Cardiac muscle cell (in vitro differentiated cells and primary cell): ENCODE data around the gene APBB2. TPM values are rescaled to one million over a fixed set of nuclear protein-coding genes. Genes with fewer than 3 reads are reported as not detected.

Source experiments
- DNase-seq, 2 donors: peaks; one replicate each; pipeline versions ENCODE4 v3.0.0 to v3.0.0-alpha.2; 2010 to 2017; ENCODE audit warnings: low read depth in 1 of 2, low spot score in 1 of 2
- H3K27ac ChIP-seq: fragments of 200-600 bp; sonication (generic); 2 replicates; pipeline ENCODE4 v1.5.1; 2016
- H3K27me3 ChIP-seq: fragments of 200-600 bp; sonication (generic); 2 replicates; pipeline ENCODE4 v1.6.0; 2016; ENCODE audit warnings: control low read depth
- H3K36me3 ChIP-seq: fragments of 200-600 bp; sonication (generic); 2 replicates; pipeline ENCODE4 v1.5.1; 2016; ENCODE audit warnings: control low read depth
- H3K4me1 ChIP-seq: fragments of 200-600 bp; sonication (generic); 2 replicates; pipeline ENCODE4 v1.8.1; 2017; ENCODE audit warnings: low read depth, mild to moderate bottlenecking, mixed run types
- H3K4me3 ChIP-seq: fragments of 200-600 bp; sonication (generic); 2 replicates; pipeline ENCODE4 v1.5.1; 2016; ENCODE audit warnings: mild to moderate bottlenecking
- H3K9me3 ChIP-seq: fragments of 200-600 bp; sonication (generic); 2 replicates; pipeline ENCODE4 v1.5.1; 2017; ENCODE audit warnings: low read depth, mild to moderate bottlenecking, control low read depth
- polyA plus RNA-seq: library from polyadenylated mRNA; unstranded; fragments of >200 nt; fragmentation: Nextera tagmentation; extraction: Ambion mirVana; gene quantifications from 2 replicates; pipeline ENCODE4 v1.2.1, GENCODE V29; 2016
- total RNA-seq: library from RNA; depleted of rRNA; stranded (reverse); fragments of >200 nt; gene quantifications from 2 replicates; pipeline ENCODE4 v1.2.3, GENCODE V29; 2016
- TF ChIP-seq, protein P1 (sequence below): IDR thresholded peaks from 2 replicates; pipeline ENCODE4 v1.5.1; 2012; ENCODE audit warnings: low read depth, mild to moderate bottlenecking, low read length

The APBB2 gene
- total and polyA plus RNA-seq, 2 experiments from 2014 or later, result 4.6 to 14.9 TPM

DNA sequence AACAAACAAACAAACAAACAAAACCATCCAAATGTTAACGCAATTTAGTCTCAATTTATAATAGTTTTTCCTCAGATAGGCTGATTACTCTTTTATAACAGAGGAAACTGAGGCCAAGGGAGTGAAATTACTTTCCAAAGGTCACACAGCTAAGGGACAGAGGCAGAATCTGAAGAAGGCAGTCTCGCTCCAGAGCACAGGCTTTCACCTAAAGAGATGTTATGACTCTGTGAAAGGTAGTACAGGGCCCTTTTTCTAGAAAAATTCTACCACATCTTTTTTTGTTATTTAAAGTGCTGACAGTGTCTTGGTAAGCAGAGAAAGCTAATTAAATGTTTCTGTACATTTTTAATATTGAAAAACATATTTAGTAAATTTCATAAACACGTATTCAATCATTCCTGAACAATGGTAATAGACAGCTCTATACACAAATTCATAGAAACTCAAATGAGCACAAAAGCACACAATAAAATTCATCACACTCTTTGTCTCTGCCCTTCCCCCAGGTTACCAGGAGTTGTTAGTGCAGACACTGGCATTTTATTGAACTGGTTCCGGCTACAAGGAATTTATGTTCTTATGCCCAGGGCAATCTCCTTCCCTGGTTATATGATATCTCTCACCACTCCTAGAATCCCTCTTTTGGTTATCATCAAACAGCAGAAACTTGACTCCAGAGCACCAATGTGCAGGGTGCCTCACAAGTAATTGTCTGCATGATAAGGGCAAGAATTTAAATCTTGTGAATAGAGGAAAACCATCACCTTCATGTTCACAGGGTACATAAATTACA is 7.7 kb upstream of the APBB2 start:
- no peaks in the 10 kb centered on the region for H3K27me3 ChIP-seq
- TF ChIP-seq, protein P1, sequence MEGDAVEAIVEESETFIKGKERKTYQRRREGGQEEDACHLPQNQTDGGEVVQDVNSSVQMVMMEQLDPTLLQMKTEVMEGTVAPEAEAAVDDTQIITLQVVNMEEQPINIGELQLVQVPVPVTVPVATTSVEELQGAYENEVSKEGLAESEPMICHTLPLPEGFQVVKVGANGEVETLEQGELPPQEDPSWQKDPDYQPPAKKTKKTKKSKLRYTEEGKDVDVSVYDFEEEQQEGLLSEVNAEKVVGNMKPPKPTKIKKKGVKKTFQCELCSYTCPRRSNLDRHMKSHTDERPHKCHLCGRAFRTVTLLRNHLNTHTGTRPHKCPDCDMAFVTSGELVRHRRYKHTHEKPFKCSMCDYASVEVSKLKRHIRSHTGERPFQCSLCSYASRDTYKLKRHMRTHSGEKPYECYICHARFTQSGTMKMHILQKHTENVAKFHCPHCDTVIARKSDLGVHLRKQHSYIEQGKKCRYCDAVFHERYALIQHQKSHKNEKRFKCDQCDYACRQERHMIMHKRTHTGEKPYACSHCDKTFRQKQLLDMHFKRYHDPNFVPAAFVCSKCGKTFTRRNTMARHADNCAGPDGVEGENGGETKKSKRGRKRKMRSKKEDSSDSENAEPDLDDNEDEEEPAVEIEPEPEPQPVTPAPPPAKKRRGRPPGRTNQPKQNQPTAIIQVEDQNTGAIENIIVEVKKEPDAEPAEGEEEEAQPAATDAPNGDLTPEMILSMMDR, result no peak
- no peak overlapping the region for H3K4me3 ChIP-seq
- no peaks in the 10 kb centered on the region for H3K9me3 ChIP-seq
- H3K27ac ChIP-seq, result no peak overlapping the region
- no peaks in the 10 kb centered on the region for H3K36me3 ChIP-seq
- no peaks in the 10 kb centered on the region for H3K4me1 ChIP-seq
- no peak for DNase-seq

DNA sequence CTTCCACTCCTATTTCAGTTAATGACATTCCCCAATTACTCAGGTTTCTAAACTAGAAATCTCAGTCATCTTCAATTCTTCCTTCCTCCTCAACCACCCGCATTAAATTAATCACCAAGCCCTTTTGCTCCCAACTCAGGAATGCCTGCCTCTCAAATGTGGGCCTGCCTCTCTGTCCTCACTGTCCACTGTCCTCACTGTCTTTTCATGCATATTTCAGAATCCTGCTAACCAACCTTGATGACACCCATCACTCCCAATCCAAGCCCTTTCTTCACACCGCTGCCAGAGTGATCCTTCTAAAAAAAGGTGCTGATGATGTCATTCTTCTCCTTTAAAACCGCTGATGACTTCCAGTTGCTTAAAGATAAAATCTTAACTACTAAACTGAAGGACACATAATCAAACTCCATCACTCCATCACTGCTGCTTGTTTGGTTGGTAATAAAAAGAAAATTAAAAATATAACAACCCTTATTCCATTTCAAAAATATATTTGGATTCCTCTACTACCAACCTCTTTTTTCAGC is 5.1 kb upstream of the APBB2 start:
- H3K9me3 ChIP-seq, result no peaks in the 10 kb centered on the region
- H3K36me3 ChIP-seq, result no peaks in the 10 kb centered on the region
- H3K27me3 ChIP-seq, result no peaks in the 10 kb centered on the region
- no peaks in the 10 kb centered on the region for H3K4me1 ChIP-seq
- TF ChIP-seq, protein P1, result no peak
- no peak overlapping the region for H3K4me3 ChIP-seq
- no peak overlapping the region for H3K27ac ChIP-seq
- no peak for DNase-seq

DNA sequence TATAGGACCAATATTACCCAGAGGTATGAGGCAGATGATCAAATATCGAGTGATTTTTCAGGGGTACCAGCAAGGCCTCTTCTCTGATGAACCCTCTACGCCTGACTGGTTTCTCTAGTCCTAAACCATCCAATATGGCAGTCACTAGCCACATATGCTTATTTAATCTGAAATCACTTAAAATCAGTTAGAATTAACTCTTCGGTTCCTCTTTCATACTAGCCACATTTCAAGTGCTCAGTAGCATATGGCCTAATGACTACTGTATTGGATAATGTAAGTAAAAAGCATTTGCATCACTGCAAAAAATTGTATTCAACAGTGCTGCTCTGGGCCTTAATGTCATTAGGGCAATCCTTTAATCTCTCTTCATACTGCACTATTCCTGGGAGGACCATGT is 4.4 kb upstream of the APBB2 start:
- DNase-seq, result no peak
- TF ChIP-seq, protein P1, result no peak

DNA sequence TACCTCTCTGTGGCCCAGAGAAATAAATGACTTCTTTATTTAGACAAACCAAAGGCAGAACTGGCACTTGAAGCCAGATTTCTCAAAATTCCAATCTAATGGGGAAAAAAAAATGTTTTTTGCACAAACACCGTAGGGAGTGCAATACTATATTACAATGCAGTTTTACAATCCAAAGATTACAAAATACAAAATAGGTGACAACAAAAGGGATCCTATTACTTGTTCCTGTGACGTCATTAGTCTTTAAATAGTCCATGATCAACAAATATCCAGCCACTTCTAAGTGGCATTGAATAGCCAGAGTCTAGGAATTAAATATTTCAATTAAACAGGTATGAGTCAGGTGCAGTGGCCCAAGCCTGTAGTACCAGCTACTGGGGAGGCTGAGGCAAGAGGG is 3.0 kb upstream of the APBB2 start:
- no peak overlapping the region for H3K27ac ChIP-seq
- no peaks in the 10 kb centered on the region for H3K9me3 ChIP-seq
- DNase-seq, result no peak
- peaks cover 10% of the 10 kb centered on the region for H3K27me3 ChIP-seq
- no peak overlapping the region for H3K4me3 ChIP-seq
- no peaks in the 10 kb centered on the region for H3K36me3 ChIP-seq
- peaks cover 4% of the 10 kb centered on the region for H3K4me1 ChIP-seq
- TF ChIP-seq, protein P1, result no peak

More for the DNA sequence above, 4.4 kb upstream of the APBB2 start:
- Histone ChIP-seq H3K27ac (no peak overlapping the region), H3K4me1 (no peaks in the 10 kb centered on the region), H3K36me3 (no peaks in the 10 kb centered on the region), H3K4me3 (no peak overlapping the region), H3K27me3 (no peaks in the 10 kb centered on the region), H3K9me3 (no peaks in the 10 kb centered on the region)

DNA sequence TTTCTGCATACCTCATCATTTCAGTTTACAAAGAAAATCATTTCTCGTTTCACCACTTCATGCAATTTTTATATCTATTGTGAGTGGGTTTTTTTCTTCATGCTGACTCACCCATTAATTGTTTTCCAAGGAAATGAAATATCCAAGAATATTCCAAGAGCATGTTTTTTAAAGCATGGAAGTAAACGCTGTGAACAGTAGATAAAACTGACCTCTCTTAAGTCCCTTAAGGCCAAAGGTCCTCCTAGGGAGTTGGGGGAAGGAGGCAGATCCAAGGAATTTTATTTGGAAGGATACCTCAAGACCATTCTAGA is 2.6 kb upstream of the APBB2 start:
- peaks cover 12% of the 10 kb centered on the region for H3K27me3 ChIP-seq
- H3K27ac ChIP-seq, result no peak overlapping the region
- DNase-seq, result no peak
- H3K36me3 ChIP-seq, result no peaks in the 10 kb centered on the region
- TF ChIP-seq, protein P1, result no peak
- H3K9me3 ChIP-seq, result no peaks in the 10 kb centered on the region
- H3K4me1 ChIP-seq, result peaks cover 4% of the 10 kb centered on the region
- H3K4me3 ChIP-seq, result peak overlapping the region; percentile 55
